HG02642 (cell line): ENCODE measurements around the gene CHRNA1.

ENCODE experiments used
- ATAC-seq: cut with Tn5 transposase; IDR thresholded peaks from one replicate; pipeline ENCODE4 v1.9.1; 2021; ENCODE audit warnings: mild to moderate bottlenecking; ENCODE audit not compliant: unreplicated experiment, poor library complexity

The CHRNA1 gene

GRCh38 chr2:174764280-174765255 lies at the start of gene CHRNA1:
CHRNA1 (minus strand) TSS chr2:174764472; CDS start chr2:174764394, 78 bp downstream.
- no peak for ATAC-seq

GRCh38 chr2:174812037-174812436 lies 47.8 kb upstream of the CHRNA1 start:
- ATAC-seq = no peak

GRCh38 chr2:174807931-174808330 lies 43.7 kb upstream of the CHRNA1 start:
- no peak for ATAC-seq

- no peak for ATAC-seq
Observed at GRCh38 chr2:174805803-174806202, 41.5 kb upstream of the CHRNA1 start.

- ATAC-seq = no peak
Observed at GRCh38 chr2:174802459-174802858, 38.2 kb upstream of the CHRNA1 start.

- ATAC-seq = no peak
Observed at GRCh38 chr2:174800436-174801205, 36.3 kb upstream of the CHRNA1 start.

GRCh38 chr2:174798801-174799200 lies 34.5 kb upstream of the CHRNA1 start:
- no peak for ATAC-seq

GRCh38 chr2:174797781-174798276 lies 33.6 kb upstream of the CHRNA1 start:
- ATAC-seq = no peak

GRCh38 chr2:174796319-174796771 lies 32.1 kb upstream of the CHRNA1 start:
- ATAC-seq = no peak

GRCh38 chr2:174794851-174795374 lies 30.6 kb upstream of the CHRNA1 start:
- ATAC-seq = no peak

GRCh38 chr2:174792309-174793025 lies 28.2 kb upstream of the CHRNA1 start:
- ATAC-seq = no peak

- no peak for ATAC-seq
Observed at GRCh38 chr2:174791746-174792280, 27.5 kb upstream of the CHRNA1 start.

GRCh38 chr2:174791020-174791419 lies 26.7 kb upstream of the CHRNA1 start:
- ATAC-seq = no peak

- no peak for ATAC-seq
Observed at GRCh38 chr2:174789001-174789400, 24.7 kb upstream of the CHRNA1 start.

GRCh38 chr2:174788291-174788929 lies 24.1 kb upstream of the CHRNA1 start:
- ATAC-seq = no peak

- no peak for ATAC-seq
Observed at GRCh38 chr2:174787487-174788205, 23.4 kb upstream of the CHRNA1 start.

GRCh38 chr2:174786066-174786725 lies 21.9 kb upstream of the CHRNA1 start:
- ATAC-seq = no peak

GRCh38 chr2:174785481-174785880 lies 21.2 kb upstream of the CHRNA1 start:
- no peak for ATAC-seq
